Right hindlimb (tissue), 1 donor: ENCODE measurements around the gene ARHGEF9.
A peak's percentile ranks its signal among the peaks of the same experiment; 100 is the strongest.
"Not testable (repeated sequence)": the region's sequence is repeated elsewhere in the genome, so short reads cannot be mapped to it uniquely, and the experiment has no call there.

Experiments used
- DNase-seq: peaks from one replicate; pipeline ENCODE4 v3.0.0-alpha.2; 2018

ARHGEF9 gene

DNA sequence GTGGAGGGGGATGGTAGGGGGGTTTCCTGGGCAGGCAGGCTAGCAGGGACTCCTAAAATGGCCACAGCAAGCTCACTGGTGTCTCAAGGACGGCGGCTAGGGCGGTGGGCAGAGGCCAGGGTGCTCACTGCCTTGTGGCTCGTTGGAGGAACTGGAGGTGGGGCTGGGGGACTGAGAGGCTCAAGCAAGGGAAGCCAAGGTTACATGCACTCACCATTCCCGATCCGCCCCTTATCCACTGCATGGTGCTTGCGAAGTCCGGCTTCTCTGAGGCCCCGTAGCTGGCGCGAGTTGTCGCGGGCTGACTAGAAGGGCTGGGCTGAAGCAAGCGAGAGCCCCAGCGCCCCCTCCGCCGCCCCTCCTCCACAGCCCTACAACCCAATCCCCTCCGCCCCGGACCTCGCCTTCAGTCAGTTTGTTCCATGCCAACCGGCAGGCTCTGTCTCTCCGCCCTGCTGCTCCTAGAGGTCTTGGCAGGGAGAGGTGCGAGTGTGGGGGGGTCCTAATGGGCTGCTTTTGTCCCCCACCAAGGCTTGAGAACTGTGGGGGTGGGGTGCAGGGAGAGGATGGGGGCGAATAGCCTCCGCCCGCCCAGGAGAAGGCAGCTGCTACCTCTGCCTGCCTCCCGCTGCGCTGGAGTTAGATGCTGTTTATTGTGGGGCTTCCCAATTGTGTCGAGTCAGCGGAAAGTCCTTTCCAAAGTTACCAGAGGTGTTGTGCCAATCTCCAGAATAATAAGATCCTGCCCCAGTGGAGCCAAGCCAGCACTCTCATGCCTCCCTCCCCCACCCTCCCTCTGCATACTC is at the start of gene ARHGEF9:
ARHGEF9 (minus strand) TSS at position 313 of the 806 bp plus-strand sequence; CDS start at position 244, 69 bp downstream.
- peak; percentile 82 for DNase-seq

DNA sequence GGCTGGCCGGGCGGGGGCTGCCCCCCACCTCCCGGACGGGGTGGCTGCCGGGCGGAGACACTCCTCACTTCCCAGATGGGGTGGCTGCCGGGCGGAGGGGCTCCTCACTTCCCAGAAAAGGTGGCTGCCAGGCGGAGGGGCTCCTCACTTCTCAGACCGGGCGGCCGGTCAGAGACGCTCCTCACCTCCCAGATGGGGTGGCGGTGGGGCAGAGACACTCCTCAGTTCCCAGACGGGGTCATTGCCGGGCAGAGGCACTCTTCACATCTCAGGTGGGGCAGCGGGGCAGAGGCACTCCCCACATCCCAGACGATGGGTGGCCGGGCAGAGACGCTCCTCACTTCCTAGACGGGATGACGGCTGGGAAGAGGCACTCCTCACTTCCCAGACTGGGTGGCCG is 40.4 kb upstream of the ARHGEF9 start:
- DNase-seq: not testable (repeated sequence)

DNA sequence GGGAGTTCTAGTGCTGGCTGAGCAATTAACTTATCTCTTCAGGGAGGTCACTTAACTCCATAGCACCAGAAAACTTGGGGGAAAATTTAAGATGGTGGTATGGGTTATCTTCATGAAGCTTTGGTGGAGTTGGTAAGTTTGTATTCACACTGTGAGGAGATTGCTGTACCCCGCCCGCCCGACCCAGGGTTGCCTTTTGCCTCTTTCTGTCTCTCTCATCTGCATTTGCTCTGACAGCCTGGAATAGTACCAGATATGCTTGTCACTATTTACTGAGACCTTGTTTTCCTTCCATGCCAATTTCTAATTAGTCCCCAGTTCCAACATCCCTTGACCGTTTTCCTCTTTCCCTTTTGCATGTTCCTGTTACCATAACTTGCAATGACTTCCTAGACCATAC is 33.1 kb upstream of the ARHGEF9 start:
- DNase-seq: no peak

DNA sequence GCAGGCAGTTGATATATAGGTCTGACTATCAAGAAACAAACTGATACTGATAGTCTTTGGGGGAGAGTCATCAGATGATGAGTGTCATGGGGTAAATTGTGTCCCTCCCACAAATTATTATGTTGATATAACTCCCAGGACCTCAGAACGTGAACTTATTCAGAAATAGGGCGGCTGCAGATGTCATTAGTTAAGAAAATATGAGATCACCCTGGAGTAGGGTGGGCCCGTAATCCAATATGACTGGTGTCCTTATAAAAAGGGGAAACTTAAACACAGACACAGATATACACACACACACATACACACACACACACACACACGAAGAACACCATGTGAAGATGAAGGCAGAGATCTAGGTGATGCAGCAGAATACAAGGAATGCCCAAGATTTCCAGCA is 32.7 kb upstream of the ARHGEF9 start:
- DNase-seq: no peak

DNA sequence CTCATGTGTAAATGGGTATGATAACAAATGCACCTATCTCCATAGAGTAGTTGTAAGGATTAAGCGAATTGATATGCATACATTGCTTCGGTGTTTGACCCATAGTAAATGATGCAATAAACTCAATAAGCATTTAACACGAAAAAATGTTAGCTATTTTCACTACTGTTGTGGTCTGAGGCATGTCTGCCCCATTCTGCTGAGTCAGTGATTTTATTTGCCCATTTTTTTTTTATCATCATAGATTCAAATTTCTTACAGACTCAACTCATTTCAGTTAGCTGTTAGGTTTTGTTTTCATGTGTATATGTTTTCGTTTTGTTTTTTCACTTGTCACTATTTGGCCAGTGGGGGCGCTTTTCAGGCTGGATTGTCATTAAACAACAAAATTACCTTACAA is 27.8 kb upstream of the ARHGEF9 start:
- no peak for DNase-seq

DNA sequence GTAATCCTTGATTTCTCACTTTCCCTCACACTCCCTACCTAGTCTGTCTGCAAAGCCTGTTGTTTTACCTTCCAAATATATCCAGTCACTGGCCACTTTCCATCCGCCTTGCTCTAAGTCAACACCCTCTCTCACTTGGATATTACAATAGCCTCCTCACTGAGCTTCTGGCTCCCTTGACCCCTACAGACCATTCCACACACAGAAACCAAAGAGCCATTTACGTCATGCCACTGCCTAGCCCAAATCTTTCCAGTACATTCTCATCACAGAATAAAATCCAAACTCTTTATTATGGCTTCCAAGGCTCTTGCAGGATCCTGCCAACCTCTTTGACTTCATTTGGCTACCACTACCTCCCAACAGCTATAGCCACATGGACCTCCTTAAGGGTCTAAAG is 25.7 kb upstream of the ARHGEF9 start:
- DNase-seq: no peak

DNA sequence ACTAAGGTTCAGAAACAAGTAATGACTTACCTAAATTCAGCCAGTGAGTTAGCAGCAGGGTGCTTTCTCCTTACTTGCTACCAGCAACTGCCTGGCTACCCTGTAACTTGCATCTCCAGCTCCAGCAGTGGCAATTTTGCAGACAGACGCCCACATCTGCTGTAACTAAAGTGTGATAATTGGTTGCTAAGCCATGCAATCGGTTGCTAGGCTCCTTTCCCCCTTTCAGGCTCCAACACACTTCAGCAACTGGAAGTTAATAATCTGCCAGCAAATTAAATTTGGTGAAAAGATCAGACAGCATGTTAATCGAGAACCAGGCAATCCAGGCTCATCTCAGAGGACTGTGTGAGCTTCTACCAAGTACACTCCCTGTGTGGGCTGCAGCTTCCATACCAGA is 24.2 kb upstream of the ARHGEF9 start:
- DNase-seq: peak; percentile 20

DNA sequence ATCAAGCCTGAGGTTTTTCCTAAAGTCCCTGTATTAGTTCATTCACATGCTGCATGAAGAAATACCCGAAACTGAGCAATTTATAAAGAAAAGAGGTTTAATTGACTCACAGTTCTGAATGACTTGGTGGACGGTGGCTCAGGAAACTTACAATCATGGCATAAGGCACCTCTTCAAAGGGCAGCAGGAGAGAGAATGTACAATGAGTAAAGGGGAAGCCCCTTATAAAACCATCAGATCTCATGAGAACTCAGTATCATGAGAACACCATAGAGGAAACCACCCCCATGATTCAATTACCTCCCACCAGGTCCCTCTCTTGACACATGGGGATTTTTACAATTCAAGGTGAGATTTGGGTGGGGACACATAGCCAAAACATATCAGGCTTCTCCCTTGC is 10.4 kb upstream of the ARHGEF9 start:
- DNase-seq: not testable (repeated sequence)

DNA sequence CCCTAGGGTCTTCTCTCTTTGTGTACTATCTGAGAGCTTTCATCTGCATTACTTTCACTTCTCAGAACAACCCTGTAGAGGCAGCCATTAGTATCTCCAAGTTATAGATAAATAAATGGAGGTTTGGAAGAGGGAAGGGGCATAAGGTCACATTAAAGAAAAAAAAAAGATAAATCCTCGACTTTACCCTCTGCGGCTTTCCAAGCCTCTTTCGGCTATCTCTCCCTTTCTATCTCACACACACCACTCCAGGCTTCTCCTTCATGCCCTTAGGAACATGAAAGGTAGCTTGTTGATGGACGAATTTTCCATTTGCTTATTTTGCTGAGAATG is 660 bp upstream of the ARHGEF9 start:
- DNase-seq: no peak

DNA sequence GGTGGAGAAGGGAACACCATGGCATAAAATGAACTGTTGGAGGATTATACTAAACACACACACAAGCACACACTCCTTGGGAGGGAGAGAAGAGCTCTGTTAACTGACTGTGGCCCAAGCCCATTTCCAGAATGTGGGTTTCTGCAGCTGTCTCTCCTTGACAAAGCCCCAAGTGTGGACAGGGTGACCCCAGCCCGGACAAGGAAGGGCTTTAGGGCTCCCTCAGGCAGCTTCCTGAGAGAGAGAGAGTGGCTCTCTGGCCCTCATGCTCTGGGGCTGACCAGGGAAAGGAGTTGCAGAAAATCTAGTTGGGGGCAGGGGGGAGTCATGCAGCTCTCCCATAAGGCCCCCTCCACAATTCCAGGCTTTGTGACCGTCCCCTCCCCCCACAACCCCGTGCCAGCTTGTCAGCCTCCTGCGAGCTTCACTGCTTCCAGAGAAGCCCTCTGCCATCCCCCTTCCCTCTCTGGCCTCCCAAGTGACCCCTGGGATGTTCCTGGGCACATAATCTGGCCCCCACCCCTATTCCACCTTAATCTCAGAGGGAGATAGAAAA is 590 bp downstream of the ARHGEF9 start:
- peak; percentile 30 for DNase-seq

DNA sequence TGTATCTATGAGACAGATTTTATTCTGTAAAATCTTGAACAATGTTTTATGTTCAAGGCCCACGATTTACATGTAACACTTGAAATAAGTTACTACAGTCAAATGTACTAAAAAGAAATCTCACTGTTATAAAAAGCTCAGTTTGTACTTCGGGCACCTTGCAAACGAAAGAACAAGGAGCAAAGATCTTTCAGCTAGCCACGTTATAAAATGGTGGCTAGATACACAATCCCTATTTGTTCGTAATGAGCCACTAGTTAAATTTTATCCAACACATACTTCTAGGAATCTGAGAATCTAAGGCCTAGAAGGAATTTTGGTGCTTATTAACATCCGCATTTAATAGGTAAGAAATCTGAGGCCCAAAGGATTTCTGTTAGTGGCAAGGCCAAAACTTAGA is 2.5 kb downstream of the ARHGEF9 start:
- DNase-seq: no peak

DNA sequence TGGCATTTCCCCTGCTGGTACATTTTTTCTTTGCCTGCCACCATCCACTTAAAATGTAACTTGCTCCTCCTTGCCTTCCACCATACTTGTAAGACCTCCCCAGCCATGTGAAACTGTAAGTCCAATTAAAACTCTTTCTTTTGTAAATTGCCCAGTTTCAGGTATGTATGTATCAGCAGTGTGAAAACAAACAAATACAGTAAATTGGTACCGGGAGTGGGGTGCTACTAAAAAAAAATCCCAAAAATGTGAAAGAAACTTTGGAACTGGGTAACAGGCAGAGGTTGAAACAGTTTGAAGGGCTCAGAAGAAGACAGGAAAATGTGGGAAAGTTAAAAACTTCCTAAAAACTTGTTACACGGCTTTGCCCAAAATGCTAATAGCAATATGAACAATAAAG is 16.3 kb downstream of the ARHGEF9 start:
- no peak for DNase-seq

DNA sequence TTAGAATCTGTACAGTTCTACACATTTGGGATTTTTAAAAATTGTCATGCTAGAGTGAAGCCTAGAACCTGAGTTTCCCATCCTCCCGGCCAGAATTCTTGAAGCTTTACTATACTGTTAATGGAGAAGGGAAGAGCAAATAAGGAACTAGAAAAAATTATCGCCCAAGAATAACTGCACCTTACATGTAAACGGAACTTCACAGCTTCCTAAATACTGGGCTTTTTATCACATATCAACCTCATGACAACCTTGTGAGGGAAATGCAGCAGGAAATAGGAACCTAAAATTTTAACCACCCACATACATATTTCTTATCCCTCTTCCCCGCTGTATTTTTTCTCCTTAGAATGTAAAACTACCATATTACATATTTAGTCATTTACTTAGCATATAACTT is 19.3 kb downstream of the ARHGEF9 start:
- DNase-seq: no peak

DNA sequence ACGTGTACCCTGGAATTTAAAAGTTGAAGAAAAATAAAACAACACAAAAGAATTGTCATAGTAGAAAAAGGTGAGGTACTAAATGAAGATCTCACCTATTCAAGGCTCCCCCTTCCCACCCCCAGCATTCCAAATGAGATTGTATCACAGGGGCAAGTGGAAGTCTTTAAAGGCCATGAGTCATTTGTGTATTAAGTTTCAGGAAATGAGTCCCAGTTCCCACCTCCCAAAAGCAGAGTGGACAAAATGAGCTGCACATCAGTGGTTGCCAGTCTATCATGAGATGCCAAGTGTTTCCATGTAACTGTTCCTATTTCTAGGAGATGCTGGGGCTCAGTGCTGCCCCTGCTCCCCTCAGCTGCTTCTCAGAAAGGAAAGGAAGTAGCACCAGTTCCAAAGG is 20.1 kb downstream of the ARHGEF9 start:
- DNase-seq: no peak

DNA sequence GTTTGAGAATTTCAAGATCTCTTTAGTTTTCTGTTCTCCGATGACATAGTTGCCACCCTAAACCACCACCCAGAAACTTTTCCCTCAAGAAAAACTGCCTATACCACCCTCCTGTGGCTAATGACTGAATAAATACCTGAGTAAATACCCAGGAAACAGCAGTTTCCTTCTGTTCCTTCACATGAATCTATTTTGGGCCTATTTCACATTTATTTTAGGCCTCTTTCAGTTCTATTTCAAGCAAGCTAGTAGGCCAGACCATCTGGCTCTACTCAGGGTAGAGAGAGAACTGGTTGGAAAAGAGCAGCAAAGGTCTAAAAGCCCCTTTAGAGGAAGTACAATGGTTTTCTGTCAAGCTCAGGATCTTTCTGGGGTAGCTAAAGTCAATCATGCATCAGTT is 23.4 kb downstream of the ARHGEF9 start:
- no peak for DNase-seq

DNA sequence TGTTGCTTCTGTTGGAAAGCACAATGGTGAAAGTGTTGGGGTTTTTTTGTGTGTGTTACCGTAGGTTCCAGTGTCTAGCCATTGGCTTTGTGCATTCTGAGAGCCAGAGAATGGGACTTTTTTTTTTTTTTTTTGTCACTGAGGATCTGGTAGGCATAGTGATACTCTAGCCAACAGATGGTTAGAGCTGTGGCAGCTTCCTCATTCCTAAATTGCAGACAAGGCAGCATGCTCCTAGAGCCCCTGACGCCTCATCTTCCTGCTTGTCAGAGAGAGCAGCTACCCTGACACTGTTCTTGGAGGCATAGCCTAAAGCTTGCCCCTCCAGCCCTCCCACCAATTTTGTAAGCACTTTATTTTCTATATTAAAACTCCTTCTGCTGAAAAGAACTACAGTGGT is 27.0 kb downstream of the ARHGEF9 start:
- no peak for DNase-seq

DNA sequence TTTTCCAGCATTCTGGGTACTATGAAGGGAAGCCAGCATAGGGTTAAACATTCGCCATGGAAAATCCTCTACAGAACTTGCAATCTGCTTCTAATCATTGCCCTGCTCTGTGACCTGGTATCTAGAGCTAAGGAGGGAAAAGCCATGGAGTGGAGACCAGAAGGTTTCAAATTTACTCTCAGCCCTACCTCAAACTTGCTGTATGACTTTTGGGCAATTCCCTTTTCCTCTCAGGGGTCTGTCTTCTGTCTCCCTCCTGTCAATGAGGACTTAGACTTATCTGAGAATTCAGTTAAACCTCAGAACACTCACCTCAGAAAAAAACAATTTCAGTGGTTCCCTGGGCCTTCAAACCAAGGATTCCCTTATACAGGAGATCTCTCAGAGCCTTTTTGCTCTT is 29.1 kb downstream of the ARHGEF9 start:
- no peak for DNase-seq

DNA sequence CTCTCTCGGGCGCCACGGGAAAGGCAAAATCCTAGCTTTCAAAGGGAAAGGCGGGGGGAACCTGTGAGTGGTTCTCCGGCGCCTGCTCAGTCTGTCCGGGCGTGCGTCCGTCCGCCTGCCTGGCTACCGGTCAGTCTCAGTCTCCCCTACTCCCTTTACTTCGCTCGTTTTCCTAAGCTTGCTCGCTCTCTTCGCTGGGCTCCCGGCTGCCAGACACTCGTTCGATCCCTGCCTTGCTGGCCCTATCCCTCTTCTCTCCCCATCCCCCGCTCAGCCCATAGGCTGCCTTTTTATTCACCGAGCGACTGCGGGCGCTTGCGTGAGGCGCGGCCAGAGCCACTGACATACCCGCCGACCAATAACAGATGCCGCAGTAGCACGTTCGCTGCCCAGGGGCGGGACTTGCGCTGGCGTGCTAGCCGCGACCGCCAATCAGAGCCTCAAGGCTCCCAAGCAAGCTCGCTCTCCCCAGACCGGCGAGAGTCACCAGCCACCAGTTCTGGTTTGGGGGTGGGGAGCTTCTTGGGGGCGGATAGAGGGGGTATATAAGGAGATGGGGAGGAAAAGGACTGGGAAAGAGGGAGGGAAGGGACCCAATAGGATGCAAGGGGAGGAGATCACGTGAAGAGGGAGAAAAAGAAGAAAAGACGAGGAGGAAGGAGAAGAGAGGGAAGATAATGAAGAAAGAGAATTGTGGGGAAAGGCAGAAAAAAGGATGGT is 30.0 kb downstream of the ARHGEF9 start:
- DNase-seq: peak; percentile 95

DNA sequence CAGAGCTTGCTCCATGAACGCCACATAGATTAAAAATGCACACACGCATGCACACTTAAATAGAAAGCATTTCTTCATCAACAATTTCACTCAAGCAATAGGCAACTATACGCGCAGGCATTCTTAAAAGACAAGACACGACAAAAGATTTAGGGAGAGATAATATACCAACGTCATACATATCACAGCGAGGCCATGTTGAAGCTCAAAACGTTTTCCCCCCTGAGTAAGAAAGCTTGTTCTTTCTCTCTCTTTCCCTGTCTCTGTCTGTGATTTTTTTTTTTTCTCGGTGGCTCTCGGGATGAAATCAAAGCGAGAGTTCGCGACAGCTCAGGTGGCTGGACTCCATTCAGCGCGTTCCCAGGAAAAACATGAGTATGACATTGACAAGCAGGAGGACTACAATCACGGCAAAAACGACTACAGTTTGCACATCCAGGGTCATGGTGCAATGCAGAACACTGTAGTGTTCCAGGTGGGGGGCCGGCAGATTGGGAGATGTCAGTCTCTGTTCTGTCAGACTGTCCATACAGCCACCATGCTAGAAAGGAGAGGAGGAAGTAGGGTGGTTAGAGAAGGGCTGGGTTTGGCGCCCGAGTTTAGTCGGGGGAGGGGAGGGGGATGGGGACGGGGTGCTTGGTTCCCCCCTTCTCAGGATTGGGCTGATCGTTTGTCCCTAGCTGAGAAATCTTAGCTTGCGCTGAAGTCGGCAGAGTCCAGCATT is 30.7 kb downstream of the ARHGEF9 start:
- DNase-seq: no peak

DNA sequence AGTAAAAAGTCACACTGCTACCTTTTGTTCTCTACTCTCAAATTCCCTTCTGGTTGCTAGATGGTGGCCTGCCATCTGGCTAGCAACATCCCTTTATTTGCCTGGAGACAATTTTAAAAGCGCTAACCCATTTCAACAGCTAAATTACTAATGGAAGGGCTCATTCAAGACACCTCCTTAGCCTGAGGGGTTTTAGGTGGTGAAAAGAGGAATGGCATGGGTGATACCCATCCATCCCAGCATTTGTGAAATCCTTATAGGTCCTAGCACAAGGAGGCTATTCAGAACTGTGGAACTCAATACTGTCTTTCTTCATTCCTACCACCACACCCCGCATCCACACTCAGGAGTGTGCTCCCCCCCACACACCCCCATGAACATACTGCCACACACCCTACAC is 33.5 kb downstream of the ARHGEF9 start:
- no peak for DNase-seq

DNA sequence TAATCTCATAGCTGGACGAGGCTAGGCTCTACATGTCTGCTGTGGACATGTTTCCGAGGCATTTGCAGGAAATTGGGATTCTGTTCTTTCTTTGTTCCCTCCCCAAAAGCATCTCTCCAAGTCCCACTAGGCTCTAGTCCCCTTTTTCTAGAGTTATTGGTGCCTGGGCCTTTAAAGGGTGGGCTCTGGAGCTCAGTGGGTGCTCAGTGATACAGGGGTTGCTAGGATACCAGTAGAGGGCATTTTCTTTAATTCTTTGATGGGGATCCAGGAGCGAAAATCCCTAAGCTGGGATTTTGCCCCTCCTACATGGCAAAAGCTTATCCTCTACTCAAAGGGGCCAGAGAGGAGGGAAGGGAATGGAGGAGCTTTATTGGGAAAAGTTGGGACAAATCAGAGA is 34.2 kb downstream of the ARHGEF9 start:
- no peak for DNase-seq

DNA sequence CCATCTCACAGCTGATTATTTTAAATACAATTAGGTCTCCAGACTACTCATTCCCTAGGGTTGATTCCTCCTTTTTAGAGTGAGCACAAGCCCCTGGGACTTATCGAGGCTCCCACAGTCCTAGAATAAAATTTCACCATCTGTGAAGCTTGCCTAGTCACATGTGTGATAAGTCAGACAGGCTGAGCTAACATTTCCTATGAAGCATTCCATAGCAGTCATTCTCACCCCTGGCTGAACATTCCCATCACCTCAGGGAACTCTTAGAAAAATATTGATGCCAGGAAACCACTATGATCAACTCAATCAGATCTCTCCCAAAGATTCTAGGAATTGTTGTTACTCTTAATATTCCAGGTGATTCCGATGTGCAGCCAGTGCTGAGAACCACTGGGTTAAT is 37.7 kb downstream of the ARHGEF9 start:
- no peak for DNase-seq

DNA sequence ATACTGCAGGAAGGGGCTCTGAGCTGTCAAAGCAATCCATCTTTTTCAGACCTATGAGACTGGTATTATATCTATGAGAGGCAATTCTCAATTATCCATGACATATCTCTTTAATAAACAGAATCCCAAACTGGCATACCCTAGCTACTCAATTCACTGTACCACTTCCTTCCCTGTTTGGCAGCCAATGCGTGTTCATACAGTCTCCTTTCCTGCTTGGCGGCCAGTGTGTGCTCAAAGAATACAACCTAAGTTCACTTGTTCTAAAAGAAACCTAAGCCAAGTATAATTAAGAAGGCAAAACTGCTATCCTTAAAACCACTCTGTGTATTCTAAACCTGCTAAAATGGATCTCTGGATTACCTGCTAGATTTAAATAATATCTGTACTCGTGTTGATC is 38.3 kb downstream of the ARHGEF9 start:
- DNase-seq: no peak

DNA sequence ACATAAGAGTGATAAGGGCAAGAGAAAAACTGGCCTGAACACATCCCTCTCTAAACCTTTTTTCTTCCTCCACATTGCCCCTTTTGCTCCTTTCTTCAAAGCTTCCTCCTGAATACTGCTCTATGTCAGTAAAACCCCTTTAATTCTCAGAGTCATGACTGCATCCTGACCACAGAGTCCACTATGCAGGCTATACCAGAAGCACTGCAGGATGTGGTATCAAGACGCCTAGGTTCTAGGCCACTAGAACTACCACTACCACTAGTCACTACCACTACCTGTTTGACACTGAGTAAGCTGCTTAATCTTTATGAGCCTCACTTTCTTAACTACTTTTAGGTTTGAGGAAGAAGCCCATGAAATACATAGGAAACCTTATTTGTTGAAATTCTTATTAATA is 38.7 kb downstream of the ARHGEF9 start:
- no peak for DNase-seq
